Gastroesophageal sphincter (tissue), 4 donors: ENCODE measurements around the gene RHPN2. TPM values are rescaled to one million over a fixed set of nuclear protein-coding genes. Genes with fewer than 3 reads are reported as not detected.

Experiments
- ATAC-seq: fragments of 150-250 bp; one replicate; pipeline ENCODE4 v1.9.1; 2016; ENCODE audit warnings: mild to moderate bottlenecking, moderate library complexity
- H3K27ac ChIP-seq, 4 donors: fragments of 200-600 bp; sonication (generic) in 3 of 4; 1 replicate in 3 of 4; 2 replicates in 1 of 4; pipeline ENCODE4 v1.5.1; 2016 to 2019
- H3K27me3 ChIP-seq: fragments of 200-600 bp; sonication (generic); one replicate; pipeline ENCODE4 v1.5.1; 2019
- H3K36me3 ChIP-seq, 2 donors: fragments of 200-600 bp; sonication (generic); one replicate each; pipeline ENCODE4 v1.5.1; 2019; ENCODE audit warnings: control low read depth in 1 of 2
- H3K4me1 ChIP-seq, 3 donors: fragments of 200-600 bp; sonication (generic); 1 replicate in 2 of 3; 2 replicates in 1 of 3; pipeline ENCODE4 v1.5.1; 2016 to 2019; ENCODE audit warnings: control low read depth in 2 of 3
- H3K4me3 ChIP-seq, 2 donors: fragments of 200-600 bp; sonication (generic); one replicate each; pipeline ENCODE4 v1.5.1; 2019; ENCODE audit warnings: mild to moderate bottlenecking in 1 of 2, moderate library complexity in 1 of 2
- H3K9me3 ChIP-seq, 3 donors: fragments of 200-600 bp; sonication (generic); one replicate each; pipeline ENCODE4 v1.5.1; 2017 to 2019; ENCODE audit warnings: control low read depth in 2 of 3
- CTCF ChIP-seq, 4 experiments: fragments of 200-600 bp in 2 of 4; fragments of 450-650 bp in 2 of 4; sonication (generic) in 1 of 4; IDR thresholded peaks; one replicate each; pipeline ENCODE4 v1.5.1; 2017 to 2019; ENCODE audit warnings: antibody characterized with exemption in 4 of 4, mild to moderate bottlenecking in 2 of 4, moderate library complexity in 2 of 4
- EP300 ChIP-seq: sonication (generic); formaldehyde crosslinking; IDR thresholded peaks from one replicate; pipeline ENCODE4 v1.6.1; 2017; ENCODE audit warnings: antibody characterized with exemption, mild to moderate bottlenecking
- POLR2A ChIP-seq, 2 donors: fragments of 450-650 bp; IDR thresholded peaks; one replicate each; pipeline ENCODE4 v1.6.1; 2017; ENCODE audit warnings: antibody characterized with exemption in 2 of 2, mild to moderate bottlenecking in 2 of 2, moderate library complexity in 1 of 2
- POLR2AphosphoS5 ChIP-seq: sonication (generic); formaldehyde crosslinking; IDR thresholded peaks from one replicate; pipeline ENCODE4 v1.6.1; 2017; ENCODE audit warnings: antibody characterized with exemption
- WGBS, 2 donors: methylation state at CpG; one replicate each; pipeline ENCODE4 v1.1.5; 2018; ENCODE audit warnings: low coverage in 1 of 2; 5-methylcytosine and 5-hydroxymethylcytosine counted together
- total RNA-seq, 4 donors: library from RNA; depleted of rRNA; stranded (reverse); fragments of >200 nt; gene quantifications; one replicate each; pipeline ENCODE4 v1.1.0, GENCODE V29; 2016

The RHPN2 gene
- total RNA-seq, 4 donors from 2014 or later = 1.4 to 4.7 (median 2.1) TPM

DNA sequence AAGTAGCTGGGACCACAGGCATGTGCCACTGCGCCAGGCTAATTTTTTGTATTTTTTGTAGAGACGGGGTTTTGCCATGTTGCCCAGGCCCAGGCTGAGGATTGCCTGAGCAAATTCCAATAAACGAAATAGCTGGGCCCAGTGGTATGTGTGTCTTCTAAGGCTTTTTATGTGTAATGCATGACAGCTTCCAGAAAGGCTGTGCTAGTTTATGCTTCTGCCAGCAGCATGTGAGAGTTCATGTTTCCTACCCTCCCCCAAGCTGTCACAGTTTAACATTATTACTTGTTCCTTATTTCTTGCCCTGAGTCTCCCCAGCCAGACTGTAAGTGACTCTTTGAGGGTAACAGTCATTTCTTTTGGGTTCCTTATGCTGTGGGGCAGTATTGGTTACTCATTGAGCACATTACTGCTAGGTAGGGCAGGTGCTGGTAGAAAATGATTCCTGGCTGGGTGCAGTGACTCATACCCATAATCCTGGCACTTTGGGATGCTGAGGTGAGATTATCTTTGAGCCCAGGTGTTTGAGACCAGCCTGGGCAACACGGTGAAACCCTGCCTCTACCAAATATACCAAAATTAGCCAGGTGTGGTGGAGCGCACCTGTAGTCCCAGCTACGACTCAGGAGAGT, 29.9 kb upstream of the RHPN2 start:
- TF ChIP-seq POLR2A (IDR thresholded peaks at IDR 0.05) = no peak
- TF ChIP-seq POLR2AphosphoS5 = no peak
- no peak for TF ChIP-seq CTCF (IDR thresholded peaks at IDR 0.05)
- TF ChIP-seq EP300 = no peak
- no peak overlapping the region for H3K4me3 ChIP-seq
- no peak overlapping the region for H3K27ac ChIP-seq
- H3K36me3 ChIP-seq = peaks cover 0 to 98% of the 10 kb centered on the region in 2 donors
- no peak for ATAC-seq
- no peaks in the 10 kb centered on the region for H3K4me1 ChIP-seq
- 91 to 94% methylated on average over 3 to 6 of the region's 6 CpGs for WGBS, 2 donors
- H3K9me3 ChIP-seq = no peaks in the 10 kb centered on the region
- H3K27me3 ChIP-seq = no peaks in the 10 kb centered on the region

GRCh38 chr19:33093420-33094210, 28.9 kb upstream of the RHPN2 start:
- no peaks in the 10 kb centered on the region for H3K4me1 ChIP-seq
- no peak overlapping the region for H3K4me3 ChIP-seq
- peaks cover 0 to 100% of the 10 kb centered on the region in 2 donors for H3K36me3 ChIP-seq
- H3K27me3 ChIP-seq = no peaks in the 10 kb centered on the region
- no peak overlapping the region for H3K27ac ChIP-seq
- TF ChIP-seq CTCF (IDR thresholded peaks at IDR 0.05) = no peak
- no peak for TF ChIP-seq POLR2AphosphoS5
- no peak for TF ChIP-seq POLR2A (IDR thresholded peaks at IDR 0.05)
- TF ChIP-seq EP300 = no peak
- H3K9me3 ChIP-seq = no peaks in the 10 kb centered on the region
- no peak for ATAC-seq
- WGBS, 2 donors = 91 to 98% methylated on average over 4 to 9 of the region's 11 CpGs

DNA sequence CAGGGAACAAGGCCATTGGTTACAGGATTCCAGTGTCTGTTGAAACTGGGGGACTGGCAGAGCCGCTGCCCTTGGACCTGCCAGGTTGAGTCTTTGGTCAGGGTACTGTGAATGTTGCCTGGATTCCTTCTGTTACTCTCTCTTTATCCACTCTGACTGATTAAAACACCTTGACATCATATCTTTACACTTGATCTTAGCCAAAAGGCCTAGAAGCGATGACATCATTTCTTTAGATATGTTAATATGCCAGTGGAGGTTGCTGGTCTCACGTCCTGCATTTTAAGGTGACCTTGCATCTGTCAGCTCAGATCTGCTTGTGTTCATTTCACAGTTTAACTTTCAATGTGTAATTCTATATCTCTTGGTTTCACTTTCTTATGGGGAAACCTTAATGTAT, 25.5 kb upstream of the RHPN2 start:
- Histone ChIP-seq H3K4me3 (no peak overlapping the region), H3K4me1 (no peaks in the 10 kb centered on the region), H3K9me3 (no peaks in the 10 kb centered on the region), H3K27me3 (no peaks in the 10 kb centered on the region), H3K27ac (no peak overlapping the region), H3K36me3 (peaks cover 0 to 90% of the 10 kb centered on the region in 2 donors)
- no peak for TF ChIP-seq EP300
- TF ChIP-seq POLR2AphosphoS5 = no peak
- no peak for TF ChIP-seq POLR2A (IDR thresholded peaks at IDR 0.05)
- no peak for TF ChIP-seq CTCF (IDR thresholded peaks at IDR 0.05)
- ATAC-seq = no peak
- 75 to 92% methylated on average over 2 of the region's 3 CpGs for WGBS, 2 donors

DNA sequence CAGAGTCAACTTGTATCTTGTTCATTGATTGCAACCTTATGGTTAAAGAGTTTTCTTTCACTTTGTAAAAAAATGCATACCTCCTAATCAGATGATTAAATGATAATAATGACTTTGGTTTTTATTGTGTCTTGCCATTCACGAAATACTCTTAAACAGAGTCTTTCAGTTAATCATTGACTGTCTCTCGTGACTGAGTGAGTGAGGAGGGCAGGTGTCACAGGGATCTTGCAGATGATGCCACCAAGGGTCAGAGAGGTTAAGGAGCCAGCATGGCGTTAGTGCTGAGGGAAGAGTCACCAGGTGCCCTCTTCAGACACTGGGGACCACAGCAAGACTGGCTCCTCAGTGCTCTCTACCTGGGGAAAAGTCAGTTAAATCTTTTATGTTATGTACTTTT, 24.3 kb upstream of the RHPN2 start:
- ATAC-seq = no peak
- Histone ChIP-seq H3K9me3 (no peaks in the 10 kb centered on the region), H3K27me3 (no peaks in the 10 kb centered on the region), H3K36me3 (peaks cover 0 to 78% of the 10 kb centered on the region in 2 donors), H3K4me1 (no peaks in the 10 kb centered on the region), H3K27ac (no peak overlapping the region), H3K4me3 (no peak overlapping the region)
- no peak for TF ChIP-seq EP300
- TF ChIP-seq POLR2A (IDR thresholded peaks at IDR 0.05) = no peak
- no peak for TF ChIP-seq CTCF (IDR thresholded peaks at IDR 0.05)
- TF ChIP-seq POLR2AphosphoS5 = no peak
- WGBS, 2 donors = 80 to 83% methylated on average over 3 of the region's 3 CpGs

- H3K36me3 ChIP-seq = peaks cover 0 to 58% of the 10 kb centered on the region in 2 donors
- no peak overlapping the region for H3K4me3 ChIP-seq
- WGBS, 2 donors = 75 to 88% methylated on average over 1 of the region's 1 CpG
- no peaks in the 10 kb centered on the region for H3K27me3 ChIP-seq
- H3K4me1 ChIP-seq = peaks cover 0 to 9% (median 4%) of the 10 kb centered on the region in 3 donors
- no peak overlapping the region for H3K27ac ChIP-seq
- ATAC-seq = no peak
- TF ChIP-seq CTCF (IDR thresholded peaks at IDR 0.05) (no peak), EP300 (no peak), POLR2AphosphoS5 (no peak), POLR2A (IDR thresholded peaks at IDR 0.05) (no peak)
- H3K9me3 ChIP-seq = no peaks in the 10 kb centered on the region
Measured at GRCh38 chr19:33086955-33087354, 22.3 kb upstream of the RHPN2 start.
